Airway epithelial cell (primary cell): ENCODE results near the gene GLP2R. TPM values are rescaled to one million over a fixed set of nuclear protein-coding genes. Genes with fewer than 3 reads are reported as not detected.

ENCODE experiments used
- total RNA-seq: library from RNA; depleted of rRNA; stranded (reverse); fragments of >200 nt; gene quantifications from 2 replicates; pipeline ENCODE4 v1.2.3, GENCODE V29; 2015

Gene GLP2R, protein sequence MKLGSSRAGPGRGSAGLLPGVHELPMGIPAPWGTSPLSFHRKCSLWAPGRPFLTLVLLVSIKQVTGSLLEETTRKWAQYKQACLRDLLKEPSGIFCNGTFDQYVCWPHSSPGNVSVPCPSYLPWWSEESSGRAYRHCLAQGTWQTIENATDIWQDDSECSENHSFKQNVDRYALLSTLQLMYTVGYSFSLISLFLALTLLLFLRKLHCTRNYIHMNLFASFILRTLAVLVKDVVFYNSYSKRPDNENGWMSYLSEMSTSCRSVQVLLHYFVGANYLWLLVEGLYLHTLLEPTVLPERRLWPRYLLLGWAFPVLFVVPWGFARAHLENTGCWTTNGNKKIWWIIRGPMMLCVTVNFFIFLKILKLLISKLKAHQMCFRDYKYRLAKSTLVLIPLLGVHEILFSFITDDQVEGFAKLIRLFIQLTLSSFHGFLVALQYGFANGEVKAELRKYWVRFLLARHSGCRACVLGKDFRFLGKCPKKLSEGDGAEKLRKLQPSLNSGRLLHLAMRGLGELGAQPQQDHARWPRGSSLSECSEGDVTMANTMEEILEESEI
- not detected in 2 replicates for total RNA-seq

DNA sequence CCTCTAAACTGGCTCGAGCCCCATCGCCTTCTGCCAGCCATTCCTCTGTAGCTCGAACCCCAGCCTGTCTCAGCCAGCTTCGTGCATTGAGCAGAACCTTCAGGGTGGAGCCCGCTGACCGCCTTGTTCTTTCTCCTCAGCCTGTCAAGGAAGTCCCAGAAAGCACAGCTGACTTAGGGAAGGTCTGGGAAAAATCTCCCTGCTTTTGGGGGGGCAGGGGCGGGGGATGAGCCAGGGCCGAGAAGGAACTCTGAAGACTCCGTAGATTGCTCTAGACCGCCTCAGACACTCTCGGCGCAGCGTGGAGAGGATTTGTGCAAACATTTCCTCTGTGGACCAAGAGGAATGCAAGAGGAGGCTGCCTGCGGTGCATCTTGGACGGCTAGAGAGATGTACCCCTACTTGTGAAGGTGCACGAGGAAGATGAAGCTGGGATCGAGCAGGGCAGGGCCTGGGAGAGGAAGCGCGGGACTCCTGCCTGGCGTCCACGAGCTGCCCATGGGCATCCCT is at the start of gene GLP2R:
Gene GLP2R, plus strand, starts transcription at position 284 of the 510 bp plus-strand sequence. Its CDS starts 140 bp downstream, at position 424.

DNA sequence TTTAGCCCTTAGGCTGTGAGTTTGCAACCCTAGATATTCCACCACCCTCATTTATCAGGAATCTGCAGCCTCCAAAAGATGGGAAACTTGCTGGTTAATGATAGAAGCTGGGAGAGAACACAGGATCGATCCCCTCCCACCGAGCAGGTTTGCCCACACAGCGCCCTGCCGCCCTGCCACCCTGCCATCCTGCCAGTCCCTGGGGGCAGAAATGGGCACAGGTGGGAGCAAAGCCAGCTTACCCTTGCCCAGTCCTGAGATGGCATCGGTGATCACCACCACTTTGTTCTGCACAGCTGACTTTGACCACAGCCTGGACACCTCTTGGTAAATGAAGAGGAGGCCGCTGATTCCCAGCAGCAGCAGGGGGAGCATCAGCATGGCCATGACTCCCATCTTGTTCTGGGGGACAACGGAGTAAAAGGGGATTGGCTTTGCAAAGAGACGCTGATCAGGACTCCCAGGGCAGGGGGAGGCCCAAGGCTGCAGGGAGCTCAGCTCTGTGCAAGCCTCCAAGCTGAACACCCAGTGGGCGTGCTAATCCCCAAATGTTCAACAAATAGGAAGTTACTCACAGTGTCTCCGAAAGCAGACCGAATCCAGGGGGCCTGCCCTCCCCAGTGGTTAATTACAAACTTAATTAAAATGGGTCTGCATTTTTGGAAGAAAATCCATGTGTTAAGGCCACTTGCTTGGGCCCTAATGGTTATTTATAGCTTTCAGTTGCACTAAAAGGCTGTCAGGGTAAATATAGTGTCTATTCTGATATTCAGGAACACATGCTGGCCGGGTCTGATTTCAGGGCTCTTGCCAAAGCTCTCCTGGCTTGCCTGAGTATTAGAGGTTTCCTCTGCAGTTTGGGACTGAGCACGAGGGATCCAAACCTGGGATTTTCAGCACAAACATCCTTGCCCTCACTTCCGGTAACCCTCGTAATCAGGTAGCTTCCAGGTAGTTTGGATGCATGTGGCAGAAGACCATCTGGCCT is 34.5 kb upstream of the GLP2R start, which contains the start of gene DHRS7C:
Gene DHRS7C, minus strand, starts transcription at position 704 of the 988 bp plus-strand sequence. Its CDS starts 308 bp downstream, at position 396.

DNA sequence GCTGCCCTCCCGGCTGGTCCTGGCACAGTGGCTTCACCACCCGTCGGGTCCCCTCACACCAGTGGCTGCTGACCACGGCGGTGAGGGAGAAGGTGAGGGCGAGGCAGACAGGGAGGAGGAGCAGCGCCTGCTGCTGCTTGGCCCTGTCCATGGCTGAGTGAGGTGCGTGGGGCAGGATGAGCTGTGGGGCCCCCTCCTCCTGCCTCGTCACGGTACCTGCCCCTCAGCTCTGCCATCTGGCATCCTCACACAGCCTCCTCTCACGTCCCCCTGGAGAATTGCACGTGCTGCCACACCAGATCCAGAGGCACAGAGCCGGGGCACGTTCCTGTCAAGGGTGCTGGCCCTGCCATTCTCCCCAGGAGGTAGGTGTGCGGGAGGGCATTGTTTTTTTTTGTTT is 3.8 kb upstream of the GLP2R start, which contains the start of gene GSG1L2:
Gene GSG1L2, minus strand, starts transcription at position 159 of the 400 bp plus-strand sequence. Its CDS starts 8 bp downstream, at position 151.

DNA sequence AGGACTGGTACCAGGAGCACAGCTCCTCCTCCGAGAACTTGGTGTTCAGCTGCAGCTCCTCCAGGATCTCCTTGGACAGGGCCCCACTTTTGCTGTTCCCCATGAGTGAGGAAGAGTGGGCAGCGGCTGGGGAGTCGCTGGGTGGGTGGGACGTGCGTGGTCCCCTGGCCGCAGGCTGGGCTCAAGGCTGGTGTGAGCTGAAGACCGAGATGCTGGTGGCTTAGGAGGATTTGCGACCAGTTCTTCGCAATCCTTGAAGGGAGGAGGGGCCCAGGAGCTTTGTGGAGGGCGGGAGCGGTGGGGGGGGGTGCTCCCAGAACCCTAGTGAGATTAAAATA is 79.3 kb downstream of the GLP2R start, which contains the start of gene RCVRN:
Gene RCVRN, minus strand, starts transcription at position 194 of the 338 bp plus-strand sequence. Its CDS starts 91 bp downstream, at position 103.

Other genes starting within 250 kb of the GLP2R start
- 0.09 TPM in 1 of 2 replicates, not detected in the other for gene CFAP52, start 249.3 kb upstream of the GLP2R start, total RNA-seq
- 8.7 and 10.0 TPM in 2 replicates for gene USP43, start 180.4 kb upstream of the GLP2R start, total RNA-seq
- gene DHRS7C, start 34.3 kb upstream of the GLP2R start, total RNA-seq: not detected in 2 replicates
- gene GSG1L2, start 3.8 kb upstream of the GLP2R start, total RNA-seq: not detected in 2 replicates
- gene RCVRN, start 79.3 kb downstream of the GLP2R start, total RNA-seq: not detected in 2 replicates